ENCODE results near the gene GALNT10. TPM values are rescaled to one million over a fixed set of nuclear protein-coding genes. Genes with fewer than 3 reads are reported as not detected.

Gene GALNT10
- total and polyA plus RNA-seq, 2 experiments from 2014 or later = 3.2 to 12.9 TPM

- no peaks in the 10 kb centered on the region for H3F3A ChIP-seq (replicated peaks; ENCODE audit: low read depth)
- Mint-ChIP-seq H3K36me3 (ENCODE audit: low read depth) (no peaks in the 10 kb centered on the region), H3K9me3 (no peaks in the 10 kb centered on the region), H3K4me1 (no peaks in the 10 kb centered on the region; the same call in 1 of the 3 replicates), H3K27me3 (ENCODE audit: insufficient read depth, low read depth, poor library complexity) (no peaks in the 10 kb centered on the region), H3K4me3 (no peak overlapping the region), H3K27ac (no peak overlapping the region)
- H3K4me1 ChIP-seq (ENCODE audit: insufficient read depth) = no peaks in the 10 kb centered on the region
- H3K36me3 ChIP-seq (ENCODE audit: insufficient read depth) = no peaks in the 10 kb centered on the region
- no peaks in the 10 kb centered on the region for H3K27me3 ChIP-seq (ENCODE audit: insufficient read depth)
- no peaks in the 10 kb centered on the region for H3K79me2 ChIP-seq (replicated peaks; ENCODE audit: insufficient read depth)
- DNase-seq (ENCODE audit: low spot score) (no peak), ATAC-seq (no peak)
- no peaks in the 10 kb centered on the region for H4K20me1 ChIP-seq (replicated peaks; ENCODE audit: insufficient read depth)
- H3K9me2 ChIP-seq (ENCODE audit: insufficient read depth) = no peaks in the 10 kb centered on the region
- no peak overlapping the region for H2AFZ ChIP-seq
- no peak for TF ChIP-seq NANOG (IDR thresholded peaks at IDR 0.05; ENCODE audit: borderline replicate concordance)
- no peak for TF ChIP-seq ETS1 (IDR thresholded peaks at IDR 0.05)
- no peak for TF ChIP-seq STAT1 (IDR thresholded peaks at IDR 0.05; ENCODE audit: unreplicated experiment)
- TF ChIP-seq JUNB (IDR thresholded peaks at IDR 0.05; ENCODE audit: unreplicated experiment) = no peak
- TF ChIP-seq ZNF331 (CRISPR knock-in tag; IDR thresholded peaks at IDR 0.05; ENCODE audit: low read depth) = no peak
- no peak for TF ChIP-seq ZNF114 (CRISPR knock-in tag; IDR thresholded peaks at IDR 0.05)
- TF ChIP-seq POLR2AphosphoS5 (IDR thresholded peaks at IDR 0.05; ENCODE audit: low read depth) = no peak
- no peak for TF ChIP-seq EZH2phosphoT487 (IDR thresholded peaks at IDR 0.05; ENCODE audit: unreplicated experiment)
- no peak for TF ChIP-seq CTCF (conservative IDR thresholded peaks at IDR 0.05; ENCODE audit: low read depth in 2 of 2)
- TF ChIP-seq EZH2 (IDR thresholded peaks at IDR 0.05; ENCODE audit: low read depth, unreplicated experiment) = no peak
- no peak for TF ChIP-seq REST (IDR thresholded peaks at IDR 0.05; ENCODE audit: unreplicated experiment)
- TF ChIP-seq ZNF462 (CRISPR knock-in tag; IDR thresholded peaks at IDR 0.05) = no peak
- TF ChIP-seq CREB1 (CRISPR knock-in tag; IDR thresholded peaks at IDR 0.05; ENCODE audit: low read depth) = no peak
- H3K4me2 ChIP-seq = no peak overlapping the region
- H3K27ac ChIP-seq (ENCODE audit: low read depth) = no peak overlapping the region
- H3K4me3 ChIP-seq = no peak overlapping the region
Observed at GRCh38 chr5:154349626-154350264, 159.2 kb downstream of the GALNT10 start.

All from GM23338 (cell line).